ENCODE data around the gene LAIR1. TPM values are rescaled to one million over a fixed set of nuclear protein-coding genes. Genes with fewer than 3 reads are reported as not detected.
A peak's percentile ranks its signal among the peaks of the same experiment; 100 is the strongest.

The LAIR1 gene
- total RNA-seq, 1 donor from 2014 or later = 176 TPM

DNA sequence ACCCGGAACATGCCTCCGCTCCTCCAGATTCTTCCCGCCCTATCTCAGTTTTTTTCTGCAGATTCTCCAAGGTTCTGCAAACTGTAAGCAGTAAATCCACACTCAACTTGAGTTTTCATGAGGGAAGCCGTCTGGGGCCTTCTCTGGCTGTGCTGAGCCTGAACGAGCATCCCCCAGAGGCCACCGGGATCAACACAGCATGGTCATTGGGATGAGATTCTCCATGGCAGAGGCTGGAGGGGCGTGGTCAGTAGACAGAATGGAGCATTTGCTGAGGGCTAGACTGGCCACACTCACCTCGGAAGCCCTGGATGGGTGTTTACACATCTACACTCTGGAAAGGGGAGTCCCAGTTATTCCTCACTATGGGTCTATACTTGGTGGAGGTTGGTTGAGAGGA is 23.4 kb downstream of the LAIR1 start:
- ATAC-seq = no peak
- H3K4me3 ChIP-seq = no peak overlapping the region
- H3K4me1 ChIP-seq = no peaks in the 10 kb centered on the region
- H3K9me3 ChIP-seq = no peaks in the 10 kb centered on the region
- TF ChIP-seq, protein P1, sequence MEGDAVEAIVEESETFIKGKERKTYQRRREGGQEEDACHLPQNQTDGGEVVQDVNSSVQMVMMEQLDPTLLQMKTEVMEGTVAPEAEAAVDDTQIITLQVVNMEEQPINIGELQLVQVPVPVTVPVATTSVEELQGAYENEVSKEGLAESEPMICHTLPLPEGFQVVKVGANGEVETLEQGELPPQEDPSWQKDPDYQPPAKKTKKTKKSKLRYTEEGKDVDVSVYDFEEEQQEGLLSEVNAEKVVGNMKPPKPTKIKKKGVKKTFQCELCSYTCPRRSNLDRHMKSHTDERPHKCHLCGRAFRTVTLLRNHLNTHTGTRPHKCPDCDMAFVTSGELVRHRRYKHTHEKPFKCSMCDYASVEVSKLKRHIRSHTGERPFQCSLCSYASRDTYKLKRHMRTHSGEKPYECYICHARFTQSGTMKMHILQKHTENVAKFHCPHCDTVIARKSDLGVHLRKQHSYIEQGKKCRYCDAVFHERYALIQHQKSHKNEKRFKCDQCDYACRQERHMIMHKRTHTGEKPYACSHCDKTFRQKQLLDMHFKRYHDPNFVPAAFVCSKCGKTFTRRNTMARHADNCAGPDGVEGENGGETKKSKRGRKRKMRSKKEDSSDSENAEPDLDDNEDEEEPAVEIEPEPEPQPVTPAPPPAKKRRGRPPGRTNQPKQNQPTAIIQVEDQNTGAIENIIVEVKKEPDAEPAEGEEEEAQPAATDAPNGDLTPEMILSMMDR (IDR thresholded peaks at IDR 0.05) = no peak
- intact Hi-C loops (cut with DNase I) = no loop called here
- DNase-seq = no peak
- no peak overlapping the region for H3K27ac ChIP-seq
- peaks cover 4% of the 10 kb centered on the region for H3K27me3 ChIP-seq (ENCODE audit: low read depth)
- H3K36me3 ChIP-seq = no peaks in the 10 kb centered on the region

DNA sequence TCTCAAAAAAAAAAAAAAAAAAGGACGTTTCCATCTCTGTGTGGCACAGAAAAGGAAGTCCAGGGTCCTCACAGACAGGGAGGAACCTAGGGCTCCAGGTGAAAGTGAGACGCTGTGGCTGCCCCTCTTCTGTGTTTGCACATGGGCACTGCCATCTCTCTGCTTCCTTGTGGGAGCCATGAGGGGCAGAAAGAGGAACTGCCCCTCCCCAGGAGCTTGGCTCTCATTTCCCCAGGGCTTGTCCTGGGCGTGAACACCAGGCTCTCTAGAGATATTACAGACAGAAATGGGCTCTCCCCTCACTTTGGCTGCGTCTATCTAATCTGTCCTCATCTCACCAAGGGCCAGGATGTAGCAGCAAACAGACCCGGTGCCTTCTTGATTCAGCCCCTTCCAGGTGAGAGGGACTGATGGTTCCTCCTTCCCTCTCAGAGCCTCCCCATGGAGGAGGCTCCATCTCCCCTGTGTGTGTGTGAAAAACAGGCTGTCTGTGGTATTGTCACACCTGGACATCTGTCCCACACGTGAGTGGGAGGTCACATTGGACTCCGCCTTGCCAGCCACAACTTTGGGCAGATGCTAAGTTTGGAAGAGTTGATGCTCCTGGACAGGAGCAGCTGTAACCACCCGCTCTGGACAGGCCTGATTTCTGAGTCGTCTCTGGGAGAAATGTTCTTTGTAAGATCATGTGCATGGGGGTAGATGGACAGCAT is 24.9 kb downstream of the LAIR1 start:
- no peaks in the 10 kb centered on the region for H3K9me3 ChIP-seq
- peaks cover 4% of the 10 kb centered on the region for H3K27me3 ChIP-seq (ENCODE audit: low read depth)
- ATAC-seq = peak; percentile 64
- no peak overlapping the region for H3K27ac ChIP-seq
- no peaks in the 10 kb centered on the region for H3K4me1 ChIP-seq
- no peaks in the 10 kb centered on the region for H3K36me3 ChIP-seq
- intact Hi-C loops (cut with DNase I) = no loop called here
- no peak overlapping the region for H3K4me3 ChIP-seq
- DNase-seq = no peak
- TF ChIP-seq, protein P1 (IDR thresholded peaks at IDR 0.05) = no peak

DNA sequence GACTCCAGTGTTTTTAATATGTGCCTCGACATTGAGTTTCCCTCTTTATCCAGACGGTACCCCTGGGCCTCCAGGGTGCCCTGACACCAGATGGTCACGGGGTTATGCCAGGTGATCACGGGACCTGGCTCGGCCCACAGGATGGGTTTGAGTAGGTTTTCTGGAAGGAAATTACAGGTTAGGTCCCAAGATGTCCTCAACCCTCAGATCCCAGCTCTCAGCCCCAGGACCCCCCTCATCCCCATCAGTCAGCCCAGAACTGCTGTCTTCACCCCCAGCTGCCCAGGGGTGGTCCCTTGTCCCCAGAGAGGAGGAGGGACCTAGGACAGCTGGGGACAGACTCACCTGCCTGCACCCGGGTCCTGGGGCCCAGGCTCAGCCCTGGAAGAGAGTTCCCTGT is 26.2 kb downstream of the LAIR1 start:
- ATAC-seq = no peak
- Histone ChIP-seq H3K27me3 (ENCODE audit: low read depth) (peaks cover 4% of the 10 kb centered on the region), H3K27ac (no peak overlapping the region), H3K4me1 (no peaks in the 10 kb centered on the region), H3K9me3 (no peaks in the 10 kb centered on the region), H3K4me3 (no peak overlapping the region), H3K36me3 (no peaks in the 10 kb centered on the region)
- TF ChIP-seq, protein P1 (IDR thresholded peaks at IDR 0.05) = no peak
- no peak for DNase-seq
- intact Hi-C loops (cut with DNase I) = no loop called here

DNA sequence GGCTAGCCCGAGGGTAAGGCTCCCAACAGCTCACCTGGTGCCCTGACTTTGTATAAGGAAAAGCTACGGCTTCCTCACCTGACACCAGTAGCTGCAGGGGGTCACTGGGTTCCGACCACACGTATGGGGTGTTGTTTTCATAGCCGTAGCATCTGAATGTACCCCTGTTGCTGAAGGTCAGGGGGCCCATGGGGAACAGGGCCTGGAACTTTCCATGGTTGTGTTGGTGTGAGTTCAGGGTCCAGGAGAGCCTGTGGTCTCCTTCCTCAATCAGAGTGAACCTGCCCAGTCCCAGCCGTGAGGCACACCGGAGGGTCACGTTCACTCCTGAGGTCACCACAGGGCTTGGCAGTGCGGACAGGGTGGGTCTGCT is 26.9 kb downstream of the LAIR1 start:
- H3K9me3 ChIP-seq = no peaks in the 10 kb centered on the region
- DNase-seq (no peak), ATAC-seq (no peak)
- no peak overlapping the region for H3K27ac ChIP-seq
- peaks cover 4% of the 10 kb centered on the region for H3K27me3 ChIP-seq (ENCODE audit: low read depth)
- H3K36me3 ChIP-seq = no peaks in the 10 kb centered on the region
- no peaks in the 10 kb centered on the region for H3K4me1 ChIP-seq
- TF ChIP-seq, protein P1 (IDR thresholded peaks at IDR 0.05) = no peak
- no peak overlapping the region for H3K4me3 ChIP-seq
- intact Hi-C loops (cut with DNase I) = no loop called here

DNA sequence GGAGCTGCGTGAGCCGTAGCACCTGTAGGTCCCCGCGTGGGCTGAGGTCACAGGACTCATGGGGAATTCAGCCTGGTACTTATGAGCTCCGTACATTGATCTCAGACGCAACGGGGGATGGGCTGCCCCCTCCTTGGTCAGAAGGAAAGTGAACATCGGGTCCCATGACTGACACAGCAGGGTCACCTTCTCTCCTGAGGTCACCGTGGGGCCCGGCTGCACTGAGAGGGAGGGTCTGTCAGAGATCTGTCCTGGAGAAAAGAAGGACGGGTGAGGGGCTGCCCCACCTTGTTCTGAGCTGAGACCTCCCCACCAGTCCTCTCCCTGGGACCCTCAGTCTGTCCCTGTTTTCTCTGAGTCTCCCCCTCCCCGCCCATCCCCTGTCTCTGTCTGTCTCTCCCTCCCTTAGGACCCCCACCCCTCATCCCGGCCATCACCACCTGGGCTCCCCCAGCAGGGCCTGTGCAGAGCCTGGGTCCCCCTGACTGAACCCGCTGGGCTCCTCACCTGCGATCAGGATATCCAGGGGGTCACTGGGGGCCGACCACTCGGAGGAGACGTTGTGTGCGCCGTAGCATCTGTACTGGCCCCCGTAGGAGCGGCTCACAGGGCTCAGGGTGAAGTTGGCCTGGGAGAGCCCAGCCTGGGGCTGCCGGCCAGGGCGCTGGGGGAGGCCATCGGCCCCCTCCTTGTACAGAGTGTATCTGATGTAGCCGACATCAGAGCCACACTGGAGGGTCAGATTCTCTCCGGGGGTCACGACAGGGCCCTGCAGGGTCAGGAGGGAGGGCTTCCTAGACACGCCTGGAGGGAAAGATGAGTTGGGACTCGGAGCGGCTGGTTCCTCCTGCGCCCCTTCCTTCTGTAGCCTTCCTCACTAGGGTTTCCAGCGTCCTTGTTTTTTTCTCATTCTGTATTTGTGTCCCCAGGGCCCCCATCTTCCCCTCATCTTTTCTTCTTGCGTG is 27.6 kb downstream of the LAIR1 start:
- Histone ChIP-seq H3K4me1 (no peaks in the 10 kb centered on the region), H3K4me3 (no peak overlapping the region), H3K27ac (no peak overlapping the region), H3K36me3 (no peaks in the 10 kb centered on the region), H3K27me3 (ENCODE audit: low read depth) (no peaks in the 10 kb centered on the region), H3K9me3 (no peaks in the 10 kb centered on the region)
- ATAC-seq (no peak), DNase-seq (no peak)
- TF ChIP-seq, protein P1 (IDR thresholded peaks at IDR 0.05) = no peak
- intact Hi-C loops (cut with DNase I) = no loop called here

Data from lower lobe of right lung (tissue), 2 donors.